Kidney tubule cell (primary cell): ENCODE data around the gene CYP2D6.
A peak's percentile ranks its signal among the peaks of the same experiment; 100 is the strongest.
"Not testable (repeated sequence)": the region's sequence is repeated elsewhere in the genome, so short reads cannot be mapped to it uniquely, and the experiment has no call there.

Experiments
- DNase-seq: peaks from one replicate; pipeline ENCODE4 v3.0.0-alpha.2; 2018; ENCODE audit warnings: low spot score

CYP2D6 gene

DNA sequence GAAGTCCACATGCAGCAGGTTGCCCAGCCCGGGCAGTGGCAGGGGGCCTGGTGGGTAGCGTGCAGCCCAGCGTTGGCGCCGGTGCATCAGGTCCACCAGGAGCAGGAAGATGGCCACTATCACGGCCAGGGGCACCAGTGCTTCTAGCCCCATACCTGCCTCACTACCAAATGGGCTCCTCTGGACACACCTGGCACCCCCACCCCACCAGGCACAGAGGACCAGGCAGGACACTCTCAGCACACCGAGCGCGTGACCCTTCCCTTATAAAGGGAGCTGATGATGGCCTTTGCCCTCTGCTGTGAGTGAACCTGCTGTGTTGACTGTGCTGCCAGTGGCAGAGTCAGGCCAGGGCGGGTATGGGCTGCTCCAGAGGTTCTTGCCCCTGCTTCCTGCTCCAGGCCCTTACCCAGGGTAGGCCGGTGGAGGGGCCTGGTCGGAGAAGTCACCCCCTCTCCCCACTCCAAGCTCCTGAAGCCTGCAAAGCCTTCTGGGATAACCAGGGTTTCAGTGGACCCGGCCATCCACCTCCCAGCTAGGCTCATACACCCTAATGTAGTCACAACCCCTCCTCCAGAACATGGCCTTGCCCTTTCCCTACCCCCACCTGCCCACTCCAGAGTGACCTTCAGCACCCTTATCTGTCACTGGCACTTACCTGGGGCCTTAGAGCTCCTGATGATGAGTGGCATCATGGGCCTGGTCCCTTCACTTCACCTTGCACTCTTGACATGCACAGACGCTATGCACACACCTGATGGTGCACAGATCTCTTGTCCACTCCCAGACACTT, at the start of gene CYP2D6:
Gene CYP2D6, minus strand, starts transcription at position 172 of the 793 bp plus-strand sequence. Its CDS starts 19 bp downstream, at position 153.
- not testable (repeated sequence) for DNase-seq

DNA sequence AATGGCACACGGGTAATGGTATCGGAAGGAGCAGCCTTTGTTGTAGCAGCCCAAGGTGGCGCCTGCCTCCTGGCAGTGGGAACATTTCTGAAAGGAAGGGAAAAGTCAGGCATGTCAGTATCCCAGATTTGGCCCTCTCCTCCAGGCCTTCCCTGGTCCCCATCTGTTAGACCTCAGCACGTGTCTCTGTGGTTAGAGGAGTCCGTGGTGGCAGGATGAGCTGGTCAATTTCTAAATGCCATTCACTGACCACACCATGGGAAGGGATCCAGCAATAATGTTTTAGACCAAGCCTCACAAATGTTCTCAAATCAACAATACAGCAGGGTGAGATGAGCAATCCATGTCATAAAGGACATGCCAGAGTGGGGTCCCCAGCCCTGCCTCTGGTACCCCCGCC, 49.0 kb upstream of the CYP2D6 start:
- peak; percentile 75 for DNase-seq

DNA sequence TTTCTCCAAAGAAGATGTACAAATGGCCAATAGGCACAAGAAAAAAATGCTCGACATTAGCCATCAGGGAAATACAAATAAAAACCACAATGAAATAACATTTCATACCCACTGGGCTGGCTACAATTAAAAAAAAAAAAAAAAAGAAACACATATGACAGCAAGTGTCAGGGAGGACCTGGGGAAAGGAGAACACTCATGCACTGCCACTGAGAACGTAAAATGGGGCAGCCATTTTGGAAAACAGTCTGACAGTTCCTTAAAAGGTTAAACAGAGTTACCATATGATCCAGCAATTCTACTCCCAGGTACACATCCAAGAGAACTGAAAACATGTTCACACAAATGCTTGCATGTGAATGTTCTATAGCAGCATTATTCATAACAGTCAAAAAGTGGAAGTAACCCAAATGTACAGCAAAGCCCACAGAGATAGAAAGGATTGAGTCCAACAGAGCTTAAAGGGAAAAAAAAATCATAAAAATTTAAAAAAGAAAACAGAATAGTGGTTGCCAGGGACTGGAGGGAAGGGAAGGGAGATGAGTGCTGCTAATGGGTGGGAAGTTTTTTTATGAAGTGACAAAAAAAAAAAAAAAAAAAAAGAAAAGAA, 48.4 kb upstream of the CYP2D6 start:
- DNase-seq, result no peak

DNA sequence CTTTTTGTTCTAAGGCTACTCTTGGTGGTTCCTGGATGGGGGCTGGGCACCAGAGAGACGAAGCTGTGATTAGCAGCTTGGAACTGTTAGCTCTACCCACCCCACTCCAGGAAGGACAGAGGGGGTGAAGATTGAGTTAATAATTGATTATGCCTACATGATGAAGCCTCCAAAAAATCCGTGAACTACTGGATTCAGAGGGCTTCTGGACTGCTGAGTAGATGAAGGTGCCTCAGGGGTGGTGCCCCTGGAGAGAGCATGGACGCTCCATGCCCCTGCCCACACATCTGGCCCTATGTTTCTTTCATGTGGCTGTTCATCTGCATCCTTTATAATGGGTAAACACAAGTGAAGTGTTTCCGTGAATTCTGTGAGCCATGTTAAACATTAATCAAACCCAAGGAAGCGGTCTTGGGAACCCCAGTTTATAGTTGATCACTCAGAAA, 47.3 kb upstream of the CYP2D6 start:
- peak; percentile 92 for DNase-seq

DNA sequence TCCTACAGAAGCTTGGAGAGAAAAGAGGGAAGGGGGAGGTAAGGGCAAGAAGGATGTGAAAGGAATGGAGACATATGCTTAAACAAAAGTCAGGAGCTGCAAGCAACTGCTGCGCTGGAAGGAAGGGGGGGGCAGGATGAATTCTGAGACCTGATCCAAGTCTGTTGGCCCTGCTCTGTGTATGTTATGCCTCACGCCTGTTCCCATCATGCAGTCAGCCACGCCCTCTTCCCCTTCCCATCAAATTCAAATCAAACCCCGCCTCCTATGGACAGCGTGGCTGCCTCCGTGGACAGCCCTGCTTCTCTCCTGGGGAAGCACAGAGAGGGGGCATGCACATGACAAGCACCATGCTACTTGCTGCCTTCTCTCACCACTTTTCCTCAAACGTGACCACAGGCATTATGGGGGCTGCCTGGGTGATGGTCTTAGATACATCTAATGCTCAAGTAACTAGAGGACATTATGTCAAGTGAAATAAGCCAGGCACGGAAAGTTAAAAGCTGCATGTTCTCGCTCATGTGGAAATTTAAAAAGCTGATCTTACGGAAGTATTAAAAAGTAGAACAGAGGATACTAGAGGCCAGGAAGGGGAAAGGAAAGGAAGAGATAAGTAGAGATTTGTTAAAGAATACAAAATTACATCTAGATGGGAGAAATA, 45.8 kb upstream of the CYP2D6 start:
- DNase-seq, result no peak

DNA sequence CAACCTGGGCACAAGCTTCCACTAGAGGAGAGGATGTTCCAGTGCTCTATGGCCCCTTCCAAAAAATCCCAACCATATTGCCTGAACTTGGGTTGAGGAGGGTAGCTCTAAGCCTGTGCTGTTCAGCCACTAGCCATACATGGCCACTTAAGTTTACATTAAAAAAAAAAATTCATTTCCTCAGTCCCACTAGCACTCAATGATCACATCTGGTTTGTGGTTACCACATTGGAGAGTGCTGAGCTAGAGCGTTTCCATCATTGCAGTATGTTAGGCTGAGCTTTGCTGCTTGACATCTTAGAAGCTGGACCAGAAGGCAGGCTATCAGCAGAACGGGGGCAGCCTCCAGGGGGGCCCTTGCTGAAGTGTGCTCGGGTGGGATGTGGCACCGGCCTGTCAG, 43.5 kb upstream of the CYP2D6 start:
- no peak for DNase-seq

DNA sequence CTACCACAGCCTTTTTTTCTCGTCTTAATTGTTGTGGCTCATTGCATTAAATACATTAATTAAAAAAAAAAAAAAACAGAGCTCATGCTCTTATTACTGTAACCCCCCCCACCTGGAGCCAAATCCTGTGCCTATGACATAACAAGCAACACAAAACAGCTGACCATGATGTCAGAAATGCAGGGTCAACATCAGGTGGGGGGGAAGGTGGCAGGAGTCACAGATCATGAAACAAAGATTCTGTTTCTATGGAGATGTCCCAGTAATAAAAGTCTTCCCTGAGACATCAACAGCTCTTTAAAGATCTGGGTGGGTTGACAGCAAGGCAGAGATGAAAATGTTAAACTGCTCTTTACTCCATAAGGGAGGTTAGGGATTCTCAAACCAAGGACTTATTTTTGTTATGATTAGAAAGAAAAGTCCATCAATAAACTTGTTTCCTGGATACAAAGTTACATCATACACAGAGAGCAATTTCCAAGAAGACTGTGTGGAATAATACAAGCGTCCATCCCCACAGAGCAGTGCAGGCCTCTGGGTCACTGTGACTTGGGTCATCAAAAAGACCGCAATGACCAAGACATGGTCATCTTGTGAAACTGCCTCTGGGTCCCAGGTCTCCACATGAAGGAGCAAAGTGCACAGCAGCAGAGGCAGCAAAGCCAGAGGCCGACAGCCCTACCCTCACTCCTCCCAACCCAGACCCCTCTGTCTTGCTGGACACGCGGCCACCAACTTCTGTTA, 42.7 kb upstream of the CYP2D6 start:
- peak; percentile 31 for DNase-seq

DNA sequence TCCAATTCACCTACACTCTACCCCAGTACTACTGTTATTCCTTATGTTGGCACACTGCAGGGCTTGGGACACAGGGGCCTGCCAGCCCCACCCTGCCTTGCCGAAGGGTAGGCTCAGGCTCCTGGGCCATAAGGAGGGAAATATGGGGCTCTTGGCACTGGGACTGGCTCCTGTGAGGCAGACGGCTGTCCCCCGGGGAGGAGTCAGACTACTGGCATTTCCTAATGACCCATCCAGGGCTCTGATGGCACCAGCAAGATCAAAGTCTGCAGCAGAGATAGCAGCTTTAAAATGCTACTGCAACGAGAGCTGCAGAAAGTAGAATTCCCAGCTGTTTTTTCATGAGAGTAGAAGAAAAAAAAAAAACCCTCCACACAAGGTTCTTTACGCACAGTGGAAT, 42.2 kb upstream of the CYP2D6 start:
- DNase-seq, result peak; percentile 42

DNA sequence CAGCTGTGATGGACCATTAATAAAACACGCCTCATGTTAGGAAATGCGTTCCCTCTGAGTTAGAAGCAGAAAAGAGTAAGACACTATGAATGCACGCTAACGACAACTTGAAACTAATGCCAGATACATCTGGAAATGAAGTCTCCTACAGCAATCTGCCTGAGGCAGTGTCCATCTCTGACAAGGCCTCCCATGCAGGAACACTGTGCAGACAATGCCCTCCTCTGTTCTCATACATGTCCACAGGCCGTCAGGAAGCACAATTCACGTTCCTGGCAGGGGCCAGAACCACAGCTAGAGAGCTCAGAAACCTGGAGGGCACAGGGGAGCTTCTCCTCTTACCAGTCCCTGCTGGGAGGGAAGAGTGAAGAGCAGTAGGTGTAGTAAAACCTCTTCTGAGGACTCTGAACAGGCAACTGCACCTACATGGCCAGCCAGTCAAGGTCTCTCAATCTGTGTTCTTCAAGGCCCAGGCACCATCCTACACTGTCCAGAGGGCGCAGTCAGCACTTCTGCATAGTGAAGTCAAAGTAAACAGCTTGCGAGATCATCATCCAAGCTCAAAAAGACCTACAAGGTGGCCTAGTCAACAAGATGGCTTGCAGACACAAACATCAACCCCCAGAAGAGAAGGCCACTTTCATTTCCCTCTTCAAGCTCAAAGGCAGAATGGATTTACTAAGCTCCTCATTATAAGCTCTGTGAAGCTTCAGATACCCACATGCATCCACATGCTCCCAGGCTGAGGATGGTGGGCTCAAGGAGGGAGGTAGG, 41.5 kb upstream of the CYP2D6 start:
- DNase-seq, result no peak

DNA sequence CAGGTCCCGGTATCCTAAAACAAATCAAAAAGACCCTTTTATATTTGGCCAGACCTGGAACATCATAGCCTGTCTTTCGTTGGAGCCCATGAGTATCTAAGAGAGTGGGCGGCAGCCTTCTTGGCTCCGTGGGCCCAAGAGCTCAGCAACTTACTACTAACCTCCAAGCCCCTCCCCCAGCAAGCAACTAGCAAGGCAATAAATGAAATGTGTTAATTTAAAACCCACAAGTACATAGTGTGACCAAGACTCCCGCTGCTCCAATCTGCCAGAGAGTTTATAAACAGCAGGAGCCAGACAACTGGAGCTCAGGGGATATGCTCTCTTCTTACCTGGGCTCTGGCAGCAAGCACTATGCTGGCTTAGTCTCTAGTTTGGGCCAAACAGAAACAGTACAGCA, 40.8 kb upstream of the CYP2D6 start:
- DNase-seq, result no peak

DNA sequence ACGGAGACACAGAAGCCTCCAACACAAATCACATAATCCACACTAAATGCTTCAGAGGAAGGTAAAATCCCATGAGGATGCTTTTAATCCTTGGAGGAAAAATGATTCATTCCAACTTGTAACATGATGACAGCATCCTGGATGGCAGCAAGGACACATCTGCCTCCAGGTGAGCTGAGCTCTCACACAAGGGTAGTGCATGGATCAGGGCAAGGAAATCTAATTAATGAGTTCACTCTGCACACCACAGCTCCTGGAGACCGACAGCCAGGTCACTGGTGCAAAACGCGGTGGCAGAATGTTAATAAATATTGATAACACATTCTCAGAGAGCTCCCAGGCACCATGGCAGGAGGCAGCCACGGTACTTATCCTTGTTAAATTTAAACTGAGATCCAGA, 40.3 kb upstream of the CYP2D6 start:
- DNase-seq, result peak; percentile 79

DNA sequence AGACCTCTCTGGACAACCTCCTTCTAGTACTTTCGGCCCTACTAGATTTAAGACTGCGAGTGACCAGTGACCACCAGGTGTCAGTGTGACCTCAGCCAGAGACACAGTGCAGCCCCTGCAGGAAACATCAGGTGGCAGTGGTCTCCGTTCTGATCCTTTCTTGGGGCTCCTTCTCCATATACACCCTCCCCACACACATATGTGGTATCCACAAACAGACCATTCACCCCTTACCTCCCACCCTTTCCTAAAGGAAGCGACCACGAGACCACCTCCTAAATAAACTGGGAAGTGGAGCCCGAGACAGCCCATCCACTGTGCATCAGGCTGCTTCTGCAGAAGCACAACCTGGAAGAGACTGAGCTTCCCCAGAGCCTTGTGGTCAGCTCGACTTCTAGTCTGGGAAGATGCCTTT, 38.5 kb upstream of the CYP2D6 start:
- DNase-seq, result peak; percentile 69

DNA sequence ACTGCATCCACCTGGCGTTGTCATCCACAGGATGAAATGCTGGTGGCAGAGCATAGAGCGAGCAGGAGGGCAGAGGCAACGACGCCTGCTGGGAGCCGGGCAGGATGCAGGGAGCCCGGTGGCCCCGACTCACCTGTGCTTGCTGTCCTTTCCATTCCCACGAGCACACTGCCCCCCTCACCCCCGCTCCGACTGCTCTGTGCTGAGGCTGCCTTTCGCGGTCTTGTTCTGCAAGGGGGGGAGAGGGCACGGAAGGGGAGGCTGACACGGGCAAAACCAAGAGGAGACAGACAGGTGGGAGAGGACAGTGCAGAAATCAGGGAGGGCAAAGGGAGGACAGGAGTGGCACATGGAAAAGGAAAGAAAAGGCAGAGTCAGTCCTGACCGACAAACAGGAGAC, 37.9 kb upstream of the CYP2D6 start:
- no peak for DNase-seq

DNA sequence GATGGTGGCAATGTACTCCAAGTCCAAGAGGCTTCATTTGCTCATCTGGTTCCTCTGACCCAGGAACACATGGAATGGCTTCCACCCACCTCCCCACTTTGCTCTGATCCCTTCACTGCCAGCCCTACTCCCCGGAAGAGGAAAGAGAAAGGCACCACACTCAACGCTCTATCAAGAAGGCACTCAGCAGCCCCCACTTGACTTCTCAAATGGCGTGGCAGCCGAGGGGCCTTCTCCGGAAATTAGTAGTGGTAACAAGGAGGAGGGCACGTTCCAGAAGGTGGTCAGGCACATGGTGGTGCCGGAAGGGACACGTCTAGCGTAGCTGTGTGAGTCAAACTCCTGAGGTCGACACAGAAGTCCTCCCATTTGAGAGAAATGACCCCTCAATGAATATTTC, 36.5 kb upstream of the CYP2D6 start:
- no peak for DNase-seq

DNA sequence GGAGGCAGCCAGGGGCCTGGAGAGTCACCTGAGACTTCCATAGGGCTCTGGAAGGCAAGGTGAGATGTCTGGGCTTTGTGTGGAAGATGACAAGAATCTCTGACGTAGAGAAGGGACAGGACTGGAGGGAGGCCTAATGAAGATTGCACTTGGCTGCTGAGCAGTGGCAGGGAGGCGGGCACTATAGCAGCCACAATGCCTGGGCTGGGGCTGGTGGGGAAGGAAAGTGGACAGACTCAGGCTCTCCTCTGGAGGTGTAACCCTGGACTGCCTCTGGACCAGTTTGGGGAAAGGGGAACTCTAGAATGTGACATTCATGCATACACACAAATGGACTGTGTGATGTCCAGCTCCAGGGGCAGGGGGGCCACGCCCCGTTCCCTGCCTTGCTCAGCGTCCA, 34.3 kb upstream of the CYP2D6 start:
- DNase-seq, result no peak

DNA sequence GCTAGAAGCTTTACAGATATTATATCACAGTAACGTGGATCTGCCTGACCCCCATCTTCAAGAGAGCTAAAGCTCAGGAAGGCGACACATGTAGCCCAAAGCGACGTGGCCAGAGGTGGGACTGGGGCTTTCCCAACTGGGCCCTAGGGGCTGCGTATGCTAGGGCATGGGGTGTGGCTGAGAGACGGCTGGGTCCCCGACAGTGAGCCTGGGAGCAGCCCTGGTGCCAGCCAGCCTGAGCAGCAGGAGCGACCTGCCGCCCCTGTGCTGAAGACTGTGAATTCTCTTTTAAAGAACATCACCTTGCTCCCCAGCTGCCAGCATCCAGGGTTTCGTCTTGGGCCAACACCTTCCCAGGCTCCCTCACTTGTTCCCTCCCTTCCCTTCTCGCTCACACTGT, 32.9 kb upstream of the CYP2D6 start:
- no peak for DNase-seq

DNA sequence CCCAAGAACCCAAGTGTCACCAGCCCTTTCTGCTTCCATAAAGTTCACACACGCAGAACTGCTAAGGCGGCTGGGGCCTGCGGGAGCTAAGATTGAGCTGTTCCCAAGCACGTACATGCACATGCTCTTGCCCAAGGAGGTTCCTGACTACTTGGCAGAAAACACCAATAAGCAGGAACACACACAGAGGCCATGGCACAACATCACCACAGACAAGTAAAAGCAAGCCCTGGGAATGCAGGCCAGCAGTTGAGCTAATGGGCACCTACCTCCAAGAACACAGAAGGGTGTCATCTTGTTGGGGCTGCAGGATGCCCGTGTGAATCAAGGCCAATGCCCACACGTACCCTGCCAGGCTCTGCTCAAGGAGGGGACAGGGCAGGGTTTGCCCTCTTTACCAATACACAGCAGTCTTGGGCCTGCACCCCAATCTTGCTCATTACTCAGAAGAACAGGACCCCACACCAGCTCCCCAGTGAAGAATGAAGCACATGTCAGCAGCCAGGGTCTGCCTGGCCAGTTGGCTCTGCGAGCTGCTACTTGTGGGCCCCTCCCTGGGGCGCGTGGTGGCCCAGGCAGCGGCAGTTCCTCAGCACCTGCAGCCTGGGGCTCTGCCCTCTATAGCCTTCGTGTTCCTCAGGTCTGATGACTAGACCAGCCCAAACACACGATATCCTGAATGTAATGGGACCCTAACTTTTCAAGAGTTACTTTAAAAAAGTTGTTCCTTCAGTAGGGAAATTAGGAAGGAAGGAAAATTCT, 32.3 kb upstream of the CYP2D6 start:
- DNase-seq, result no peak

DNA sequence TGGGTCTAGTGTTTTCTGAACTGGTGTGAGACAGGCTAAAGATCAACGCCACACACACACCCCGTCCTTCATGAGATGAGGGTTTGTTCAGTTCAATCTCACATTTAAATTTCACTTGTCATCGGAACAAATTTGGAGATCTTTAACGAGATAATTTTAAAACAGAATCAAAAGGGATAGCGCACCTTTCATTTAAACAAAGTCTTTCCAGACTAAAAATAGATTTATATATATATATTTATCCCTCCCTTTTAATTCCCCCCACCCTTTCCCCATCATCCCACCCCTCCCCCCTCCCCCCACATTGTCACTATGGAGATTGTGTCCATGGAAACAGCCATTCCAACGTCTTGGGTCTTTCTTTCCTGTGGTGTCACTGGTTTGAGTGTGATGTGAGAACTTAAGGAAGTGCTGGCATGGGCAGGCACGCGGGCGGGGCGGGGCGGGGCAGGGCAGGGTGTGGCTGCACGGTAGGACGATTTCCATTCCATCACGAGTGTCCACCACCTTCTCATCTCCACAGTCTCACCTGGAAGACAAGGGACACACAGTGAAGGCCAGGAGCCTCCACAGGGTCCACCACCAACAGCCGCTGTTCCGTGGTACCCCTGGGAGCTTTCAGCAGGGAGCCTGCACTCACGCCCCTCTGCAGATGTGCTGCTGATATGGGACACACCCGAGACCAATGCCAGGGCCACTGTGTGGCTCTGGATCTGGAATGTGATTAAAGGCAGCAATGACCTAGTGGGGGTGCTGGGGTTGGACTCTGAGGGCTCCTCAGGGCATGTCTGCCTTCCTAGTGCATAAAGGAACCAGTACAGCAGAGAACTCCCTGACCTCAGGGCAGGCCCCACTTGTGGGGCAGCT, 30.5 kb upstream of the CYP2D6 start:
- DNase-seq, result no peak

DNA sequence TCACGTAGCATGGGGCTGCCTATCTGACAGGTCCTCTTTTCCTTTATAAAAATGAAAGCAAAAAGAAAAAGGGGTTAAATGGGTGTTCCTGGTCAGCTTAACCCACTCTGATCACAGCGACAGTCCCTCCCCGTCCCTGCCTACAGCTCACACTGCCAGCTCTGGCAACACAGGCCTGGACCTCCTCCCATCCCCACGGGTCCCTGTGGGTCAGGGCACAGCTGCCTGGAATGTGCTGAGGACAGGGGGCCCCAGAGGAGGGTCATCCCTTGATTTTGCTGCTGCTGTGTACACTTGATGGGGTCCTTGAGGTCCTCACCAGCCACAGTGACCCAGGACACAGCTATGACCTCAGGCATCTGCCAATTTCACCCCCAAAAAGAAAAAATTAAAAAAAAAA, 29.6 kb upstream of the CYP2D6 start:
- DNase-seq, result no peak
